ENCODE data around the gene LMBRD1. TPM values are rescaled to one million over a fixed set of nuclear protein-coding genes. Genes with fewer than 3 reads are reported as not detected.

Gene LMBRD1
- total and polyA plus RNA-seq, 2 of the 13 experiments (the other 11 are each of a cell fraction or from before 2014, with no cell fraction given) = 18.9 to 21.5 TPM

DNA sequence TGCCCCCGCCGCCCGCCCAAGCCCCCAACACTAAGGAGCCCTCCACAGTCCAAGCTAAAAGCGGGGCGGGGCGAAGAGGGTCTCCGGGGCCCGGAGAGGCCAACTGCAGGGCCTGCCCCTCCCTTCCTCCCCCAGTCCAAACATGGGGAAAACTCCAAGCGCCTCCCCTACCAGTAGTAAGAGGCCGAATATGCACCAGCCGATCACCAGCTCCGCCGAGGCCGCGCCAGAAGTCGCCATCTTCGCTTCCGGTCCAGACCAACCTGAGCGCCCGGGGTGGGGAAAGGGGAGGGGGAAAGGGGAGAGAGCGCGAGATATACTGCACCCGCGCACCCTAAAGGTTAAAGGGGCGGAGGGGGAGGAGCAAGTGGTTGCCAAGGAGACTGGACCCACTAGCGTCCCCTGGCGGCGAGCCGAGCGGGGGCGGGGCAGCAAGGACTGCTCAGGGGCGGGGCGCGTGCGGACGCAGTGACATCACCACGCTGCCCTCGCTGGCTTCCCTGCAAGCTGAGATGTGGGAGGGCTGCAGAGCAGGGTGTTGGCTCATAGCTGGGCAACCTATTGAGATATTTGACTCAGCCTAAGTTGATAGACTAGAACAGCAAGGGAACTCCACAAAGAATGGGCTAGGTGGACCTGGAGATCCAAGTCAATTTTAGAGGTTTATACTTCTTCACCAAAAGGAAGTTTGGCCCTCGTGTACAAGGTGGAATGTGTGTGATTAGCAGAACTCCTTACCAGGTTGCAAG lies at the start of gene LMBRD1 (continued):
- TF ChIP-seq, protein P1, sequence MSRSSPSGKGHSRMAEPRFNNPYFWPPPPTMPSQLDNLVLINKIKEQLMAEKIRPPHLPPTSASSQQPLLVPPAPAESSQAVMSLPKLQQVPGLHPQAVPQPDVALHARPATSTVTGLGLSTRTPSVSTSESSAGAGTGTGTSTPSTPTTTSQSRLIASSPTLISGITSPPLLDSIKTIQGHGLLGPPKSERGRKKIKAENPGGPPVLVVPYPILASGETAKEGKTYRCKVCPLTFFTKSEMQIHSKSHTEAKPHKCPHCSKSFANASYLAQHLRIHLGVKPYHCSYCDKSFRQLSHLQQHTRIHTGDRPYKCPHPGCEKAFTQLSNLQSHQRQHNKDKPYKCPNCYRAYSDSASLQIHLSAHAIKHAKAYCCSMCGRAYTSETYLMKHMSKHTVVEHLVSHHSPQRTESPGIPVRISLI (CRISPR knock-in tag; IDR thresholded peaks at IDR 0.05; ENCODE audit: borderline replicate concordance) = no peak
- TF ChIP-seq JUND (CRISPR knock-in tag; IDR thresholded peaks at IDR 0.05) (peak; percentile 71), ZNF251 (CRISPR knock-in tag; IDR thresholded peaks at IDR 0.05) (no peak), ZNF737 (CRISPR knock-in tag; IDR thresholded peaks at IDR 0.05; ENCODE audit: borderline replicate concordance) (no peak), ZNF605 (CRISPR knock-in tag; IDR thresholded peaks at IDR 0.05) (0 out of 2 replicates have a peak, but pooled peaks have one; percentile 42), PHF5A (CRISPR knock-in tag; IDR thresholded peaks at IDR 0.05; ENCODE audit: low read depth, unreplicated experiment) (peak; percentile 55), ZBTB1 (CRISPR knock-in tag; IDR thresholded peaks at IDR 0.05; ENCODE audit: borderline replicate concordance) (no peak), KDM2A (CRISPR knock-in tag; IDR thresholded peaks at IDR 0.05; ENCODE audit: borderline replicate concordance, low read depth) (peak; percentile 60; the same call in 1 of the 2 replicates), RFX1 (IDR thresholded peaks at IDR 0.05) (peak; percentile 84), YEATS4 (CRISPR knock-in tag; IDR thresholded peaks at IDR 0.05; ENCODE audit: borderline replicate concordance) (peak; percentile 29; the same call in 1 of the 2 replicates), ZSCAN9 (CRISPR knock-in tag; IDR thresholded peaks at IDR 0.05; ENCODE audit: borderline replicate concordance) (peak; percentile 82; the same call in 1 of the 2 replicates), ZNF430 (CRISPR knock-in tag; IDR thresholded peaks at IDR 0.05) (peak; percentile 64; the same call in 1 of the 2 replicates), KMT2A (CRISPR knock-in tag; IDR thresholded peaks at IDR 0.05) (no peak)
- TF ChIP-seq, protein P2, sequence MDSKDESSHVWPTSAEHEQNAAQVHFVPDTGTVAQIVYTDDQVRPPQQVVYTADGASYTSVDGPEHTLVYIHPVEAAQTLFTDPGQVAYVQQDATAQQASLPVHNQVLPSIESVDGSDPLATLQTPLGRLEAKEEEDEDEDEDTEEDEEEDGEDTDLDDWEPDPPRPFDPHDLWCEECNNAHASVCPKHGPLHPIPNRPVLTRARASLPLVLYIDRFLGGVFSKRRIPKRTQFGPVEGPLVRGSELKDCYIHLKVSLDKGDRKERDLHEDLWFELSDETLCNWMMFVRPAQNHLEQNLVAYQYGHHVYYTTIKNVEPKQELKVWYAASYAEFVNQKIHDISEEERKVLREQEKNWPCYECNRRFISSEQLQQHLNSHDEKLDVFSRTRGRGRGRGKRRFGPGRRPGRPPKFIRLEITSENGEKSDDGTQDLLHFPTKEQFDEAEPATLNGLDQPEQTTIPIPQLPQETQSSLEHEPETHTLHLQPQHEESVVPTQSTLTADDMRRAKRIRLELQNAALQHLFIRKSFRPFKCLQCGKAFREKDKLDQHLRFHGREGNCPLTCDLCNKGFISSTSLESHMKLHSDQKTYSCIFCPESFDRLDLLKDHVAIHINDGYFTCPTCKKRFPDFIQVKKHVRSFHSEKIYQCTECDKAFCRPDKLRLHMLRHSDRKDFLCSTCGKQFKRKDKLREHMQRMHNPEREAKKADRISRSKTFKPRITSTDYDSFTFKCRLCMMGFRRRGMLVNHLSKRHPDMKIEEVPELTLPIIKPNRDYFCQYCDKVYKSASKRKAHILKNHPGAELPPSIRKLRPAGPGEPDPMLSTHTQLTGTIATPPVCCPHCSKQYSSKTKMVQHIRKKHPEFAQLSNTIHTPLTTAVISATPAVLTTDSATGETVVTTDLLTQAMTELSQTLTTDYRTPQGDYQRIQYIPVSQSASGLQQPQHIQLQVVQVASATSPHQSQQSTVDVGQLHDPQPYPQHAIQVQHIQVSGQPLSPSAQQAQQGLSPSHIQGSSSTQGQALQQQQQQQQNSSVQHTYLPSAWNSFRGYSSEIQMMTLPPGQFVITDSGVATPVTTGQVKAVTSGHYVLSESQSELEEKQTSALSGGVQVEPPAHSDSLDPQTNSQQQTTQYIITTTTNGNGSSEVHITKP (CRISPR knock-in tag; IDR thresholded peaks at IDR 0.05; ENCODE audit: low read depth) = no peak; the same call in none of the 2 replicates
- TF ChIP-seq, protein P3, sequence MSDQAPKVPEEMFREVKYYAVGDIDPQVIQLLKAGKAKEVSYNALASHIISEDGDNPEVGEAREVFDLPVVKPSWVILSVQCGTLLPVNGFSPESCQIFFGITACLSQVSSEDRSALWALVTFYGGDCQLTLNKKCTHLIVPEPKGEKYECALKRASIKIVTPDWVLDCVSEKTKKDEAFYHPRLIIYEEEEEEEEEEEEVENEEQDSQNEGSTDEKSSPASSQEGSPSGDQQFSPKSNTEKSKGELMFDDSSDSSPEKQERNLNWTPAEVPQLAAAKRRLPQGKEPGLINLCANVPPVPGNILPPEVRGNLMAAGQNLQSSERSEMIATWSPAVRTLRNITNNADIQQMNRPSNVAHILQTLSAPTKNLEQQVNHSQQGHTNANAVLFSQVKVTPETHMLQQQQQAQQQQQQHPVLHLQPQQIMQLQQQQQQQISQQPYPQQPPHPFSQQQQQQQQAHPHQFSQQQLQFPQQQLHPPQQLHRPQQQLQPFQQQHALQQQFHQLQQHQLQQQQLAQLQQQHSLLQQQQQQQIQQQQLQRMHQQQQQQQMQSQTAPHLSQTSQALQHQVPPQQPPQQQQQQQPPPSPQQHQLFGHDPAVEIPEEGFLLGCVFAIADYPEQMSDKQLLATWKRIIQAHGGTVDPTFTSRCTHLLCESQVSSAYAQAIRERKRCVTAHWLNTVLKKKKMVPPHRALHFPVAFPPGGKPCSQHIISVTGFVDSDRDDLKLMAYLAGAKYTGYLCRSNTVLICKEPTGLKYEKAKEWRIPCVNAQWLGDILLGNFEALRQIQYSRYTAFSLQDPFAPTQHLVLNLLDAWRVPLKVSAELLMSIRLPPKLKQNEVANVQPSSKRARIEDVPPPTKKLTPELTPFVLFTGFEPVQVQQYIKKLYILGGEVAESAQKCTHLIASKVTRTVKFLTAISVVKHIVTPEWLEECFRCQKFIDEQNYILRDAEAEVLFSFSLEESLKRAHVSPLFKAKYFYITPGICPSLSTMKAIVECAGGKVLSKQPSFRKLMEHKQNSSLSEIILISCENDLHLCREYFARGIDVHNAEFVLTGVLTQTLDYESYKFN (CRISPR knock-in tag; conservative IDR thresholded peaks at IDR 0.05) = peak; percentile 62
- TF ChIP-seq, protein P4, sequence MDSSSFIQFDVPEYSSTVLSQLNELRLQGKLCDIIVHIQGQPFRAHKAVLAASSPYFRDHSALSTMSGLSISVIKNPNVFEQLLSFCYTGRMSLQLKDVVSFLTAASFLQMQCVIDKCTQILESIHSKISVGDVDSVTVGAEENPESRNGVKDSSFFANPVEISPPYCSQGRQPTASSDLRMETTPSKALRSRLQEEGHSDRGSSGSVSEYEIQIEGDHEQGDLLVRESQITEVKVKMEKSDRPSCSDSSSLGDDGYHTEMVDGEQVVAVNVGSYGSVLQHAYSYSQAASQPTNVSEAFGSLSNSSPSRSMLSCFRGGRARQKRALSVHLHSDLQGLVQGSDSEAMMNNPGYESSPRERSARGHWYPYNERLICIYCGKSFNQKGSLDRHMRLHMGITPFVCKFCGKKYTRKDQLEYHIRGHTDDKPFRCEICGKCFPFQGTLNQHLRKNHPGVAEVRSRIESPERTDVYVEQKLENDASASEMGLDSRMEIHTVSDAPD (CRISPR knock-in tag; IDR thresholded peaks at IDR 0.05) = peak; percentile 67; the same call in 1 of the 2 replicates
- TF ChIP-seq, protein P5, sequence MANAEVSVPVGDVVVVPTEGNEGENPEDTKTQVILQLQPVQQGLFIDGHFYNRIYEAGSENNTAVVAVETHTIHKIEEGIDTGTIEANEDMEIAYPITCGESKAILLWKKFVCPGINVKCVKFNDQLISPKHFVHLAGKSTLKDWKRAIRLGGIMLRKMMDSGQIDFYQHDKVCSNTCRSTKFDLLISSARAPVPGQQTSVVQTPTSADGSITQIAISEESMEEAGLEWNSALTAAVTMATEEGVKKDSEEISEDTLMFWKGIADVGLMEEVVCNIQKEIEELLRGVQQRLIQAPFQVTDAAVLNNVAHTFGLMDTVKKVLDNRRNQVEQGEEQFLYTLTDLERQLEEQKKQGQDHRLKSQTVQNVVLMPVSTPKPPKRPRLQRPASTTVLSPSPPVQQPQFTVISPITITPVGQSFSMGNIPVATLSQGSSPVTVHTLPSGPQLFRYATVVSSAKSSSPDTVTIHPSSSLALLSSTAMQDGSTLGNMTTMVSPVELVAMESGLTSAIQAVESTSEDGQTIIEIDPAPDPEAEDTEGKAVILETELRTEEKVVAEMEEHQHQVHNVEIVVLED (CRISPR knock-in tag; IDR thresholded peaks at IDR 0.05; ENCODE audit: borderline replicate concordance) = peak; percentile 97

Data from HepG2 (cell line).